ENCODE results near the gene VPS8.
"Not testable (repeated sequence)": the region's sequence is repeated elsewhere in the genome, so short reads cannot be mapped to it uniquely, and the experiment has no call there.

Gene VPS8

DNA sequence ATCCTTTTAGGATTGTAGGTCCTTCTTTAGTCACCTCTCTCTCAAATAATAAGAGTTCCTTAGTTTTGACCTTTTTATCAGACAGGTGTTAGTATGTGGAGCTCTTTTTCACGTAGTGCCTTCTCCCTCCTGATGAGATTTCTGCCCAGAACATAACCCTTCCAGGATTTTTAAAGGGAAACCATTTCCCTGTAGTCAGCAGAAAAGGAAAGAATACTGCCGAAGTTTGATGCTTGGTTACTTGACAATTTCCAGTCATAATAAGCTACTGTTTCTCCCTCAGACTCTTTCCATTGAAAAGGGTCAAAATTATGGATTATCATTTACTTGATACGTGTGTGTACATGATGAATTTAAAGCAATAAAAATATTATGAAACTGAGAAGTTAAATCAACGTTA, 73.1 kb downstream of the VPS8 start:
- H3K4me3 ChIP-seq (ENCODE audit: low read depth, low read length) = no peak overlapping the region
- TF ChIP-seq, protein P1, sequence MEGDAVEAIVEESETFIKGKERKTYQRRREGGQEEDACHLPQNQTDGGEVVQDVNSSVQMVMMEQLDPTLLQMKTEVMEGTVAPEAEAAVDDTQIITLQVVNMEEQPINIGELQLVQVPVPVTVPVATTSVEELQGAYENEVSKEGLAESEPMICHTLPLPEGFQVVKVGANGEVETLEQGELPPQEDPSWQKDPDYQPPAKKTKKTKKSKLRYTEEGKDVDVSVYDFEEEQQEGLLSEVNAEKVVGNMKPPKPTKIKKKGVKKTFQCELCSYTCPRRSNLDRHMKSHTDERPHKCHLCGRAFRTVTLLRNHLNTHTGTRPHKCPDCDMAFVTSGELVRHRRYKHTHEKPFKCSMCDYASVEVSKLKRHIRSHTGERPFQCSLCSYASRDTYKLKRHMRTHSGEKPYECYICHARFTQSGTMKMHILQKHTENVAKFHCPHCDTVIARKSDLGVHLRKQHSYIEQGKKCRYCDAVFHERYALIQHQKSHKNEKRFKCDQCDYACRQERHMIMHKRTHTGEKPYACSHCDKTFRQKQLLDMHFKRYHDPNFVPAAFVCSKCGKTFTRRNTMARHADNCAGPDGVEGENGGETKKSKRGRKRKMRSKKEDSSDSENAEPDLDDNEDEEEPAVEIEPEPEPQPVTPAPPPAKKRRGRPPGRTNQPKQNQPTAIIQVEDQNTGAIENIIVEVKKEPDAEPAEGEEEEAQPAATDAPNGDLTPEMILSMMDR (IDR thresholded peaks at IDR 0.05; ENCODE audit: low read depth, low read length) = no peak

DNA sequence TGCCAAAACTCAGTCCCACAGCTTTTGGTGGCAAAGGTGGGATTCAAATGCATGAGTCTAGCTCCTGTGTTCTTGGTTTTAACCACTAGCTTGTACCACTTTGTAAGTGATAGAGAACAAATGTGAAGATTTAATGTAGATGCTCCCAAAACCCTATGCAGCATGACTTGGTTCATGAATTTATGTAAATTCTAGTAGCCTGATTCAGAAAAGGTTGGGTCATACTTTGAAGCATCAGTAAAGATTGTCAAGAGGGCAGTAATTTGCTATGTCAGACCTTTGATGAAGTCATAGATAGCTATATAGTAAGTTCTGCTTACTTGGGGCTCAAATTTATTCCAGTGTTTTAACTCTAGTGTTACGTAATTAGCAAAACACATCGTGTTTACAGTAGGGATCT, 75.6 kb downstream of the VPS8 start:
- TF ChIP-seq, protein P1 (IDR thresholded peaks at IDR 0.05; ENCODE audit: low read depth, low read length) = no peak
- H3K4me3 ChIP-seq (ENCODE audit: low read depth, low read length) = no peak overlapping the region

DNA sequence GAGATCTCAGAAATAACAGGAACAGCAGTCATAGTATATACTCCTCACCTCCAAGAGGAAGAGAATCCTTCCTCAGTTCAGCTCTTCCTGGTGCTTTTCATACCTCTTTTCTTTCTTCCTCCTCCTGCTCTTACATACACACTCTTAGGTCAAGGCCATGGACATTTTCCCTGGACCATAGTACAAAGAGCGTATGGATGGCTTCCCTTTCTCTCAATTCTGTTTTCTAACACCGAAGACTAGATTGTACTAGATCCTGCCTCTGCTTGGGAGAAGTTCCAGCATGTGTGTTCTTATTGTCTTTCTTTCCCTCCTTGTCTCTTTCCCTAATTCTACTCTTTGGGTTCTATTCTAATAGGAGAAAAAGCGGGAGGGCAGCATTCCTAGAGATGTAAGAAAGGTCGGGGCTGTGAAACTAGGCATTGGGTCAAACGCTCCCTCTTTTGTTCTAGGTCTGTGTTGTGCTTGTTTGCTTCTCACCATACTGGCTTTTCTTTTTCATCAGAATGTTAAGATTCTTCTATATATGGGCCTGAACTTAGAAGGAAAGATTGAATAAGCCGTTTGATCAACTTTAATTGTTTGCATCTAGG, 77.4 kb downstream of the VPS8 start:
- TF ChIP-seq, protein P1 (IDR thresholded peaks at IDR 0.05; ENCODE audit: low read depth, low read length) = no peak
- no peak overlapping the region for H3K4me3 ChIP-seq (ENCODE audit: low read depth, low read length)

DNA sequence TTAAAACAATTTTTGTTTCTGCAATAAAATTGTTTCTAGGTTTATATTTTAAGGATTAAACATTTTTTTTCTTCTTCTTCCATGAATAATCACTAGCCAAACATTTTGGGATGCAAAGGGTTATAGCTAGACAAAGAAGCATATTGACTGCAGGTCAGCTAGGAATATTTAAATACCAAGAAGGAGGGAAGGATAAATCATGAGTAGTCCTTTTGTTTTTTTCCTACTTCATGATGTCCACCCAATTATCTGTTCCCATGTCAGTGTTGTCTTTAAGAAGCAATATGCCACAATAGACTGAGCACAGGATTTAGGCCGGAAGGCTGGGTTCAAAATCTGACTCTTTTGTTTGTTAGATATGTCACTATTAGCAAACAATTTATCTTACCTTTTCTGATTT, 82.1 kb downstream of the VPS8 start:
- H3K4me3 ChIP-seq (ENCODE audit: low read depth, low read length) = no peak overlapping the region
- TF ChIP-seq, protein P1 (IDR thresholded peaks at IDR 0.05; ENCODE audit: low read depth, low read length) = no peak

DNA sequence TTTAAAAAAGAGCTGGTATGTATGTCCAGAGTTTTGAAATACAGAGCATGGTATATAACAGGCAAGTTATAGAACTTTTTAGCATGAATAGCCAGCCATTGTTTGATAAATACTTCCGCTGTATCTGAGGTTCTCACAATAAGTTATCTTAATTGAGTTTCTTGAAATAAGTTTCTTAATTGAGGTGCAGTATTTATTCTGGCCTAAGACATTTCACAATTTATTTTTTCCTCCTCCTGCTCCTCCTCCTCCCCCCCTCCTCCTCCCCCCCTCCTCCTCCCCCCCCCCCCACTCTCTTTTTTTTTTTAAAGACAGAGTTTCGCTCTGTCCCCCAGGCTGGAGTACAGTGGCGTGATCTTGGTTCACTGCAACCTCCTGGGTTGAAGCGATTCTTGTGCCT, 83.4 kb downstream of the VPS8 start:
- H3K4me3 ChIP-seq (ENCODE audit: low read depth, low read length) = no peak overlapping the region
- TF ChIP-seq, protein P1 (IDR thresholded peaks at IDR 0.05; ENCODE audit: low read depth, low read length) = no peak

DNA sequence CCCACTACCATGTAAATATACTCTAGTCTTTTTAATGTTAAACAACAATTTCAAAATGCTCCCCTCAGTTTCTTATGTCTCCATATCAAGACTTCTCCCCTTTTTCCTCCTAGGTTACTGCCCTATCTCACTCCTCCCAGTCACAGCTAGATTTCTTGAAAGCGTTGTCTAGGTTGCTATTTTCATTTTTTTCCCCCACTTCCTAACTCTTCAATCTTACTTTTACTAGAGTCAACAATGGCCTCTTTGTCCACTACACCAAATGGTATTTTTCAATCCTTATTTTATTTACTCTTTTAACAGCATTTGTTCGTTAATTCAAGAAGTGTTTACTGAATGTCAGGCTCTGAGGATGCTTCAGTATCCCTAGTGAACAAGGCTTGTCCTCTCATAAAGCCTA, 84.4 kb downstream of the VPS8 start:
- no peak overlapping the region for H3K4me3 ChIP-seq (ENCODE audit: low read depth, low read length)
- TF ChIP-seq, protein P1 (IDR thresholded peaks at IDR 0.05; ENCODE audit: low read depth, low read length) = no peak

DNA sequence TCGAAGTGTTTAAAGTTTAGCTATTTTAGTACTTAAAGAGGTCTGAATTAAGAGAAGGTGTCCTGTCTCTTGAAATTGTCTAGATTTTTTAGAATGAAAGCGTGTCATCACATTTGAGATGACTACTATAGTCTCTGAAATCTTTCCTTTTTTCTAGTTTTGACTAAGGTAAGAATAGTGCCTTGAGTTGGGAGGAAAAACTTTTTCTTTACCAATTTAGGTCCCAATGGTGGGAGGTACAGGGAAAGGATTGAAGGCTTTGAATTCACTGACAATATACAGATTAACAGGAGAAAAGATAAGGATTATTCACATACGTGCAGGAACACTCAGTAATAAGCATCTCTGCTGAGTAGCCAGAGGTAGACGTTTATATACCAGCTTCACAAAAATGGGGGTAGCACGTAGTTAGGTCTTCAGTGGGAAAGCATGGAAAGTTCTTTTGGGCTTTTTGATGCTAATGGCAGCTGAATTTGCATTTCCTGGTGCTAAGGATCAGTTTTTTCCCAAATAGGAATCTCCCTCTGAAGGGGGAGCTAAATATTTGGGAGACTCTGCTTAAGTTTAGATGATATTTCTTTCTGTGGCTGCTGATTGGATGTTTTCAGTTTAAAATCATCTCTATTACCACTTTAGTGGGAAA, 88.1 kb downstream of the VPS8 start:
- H3K4me3 ChIP-seq (ENCODE audit: low read depth, low read length) = no peak overlapping the region
- TF ChIP-seq, protein P1 (IDR thresholded peaks at IDR 0.05; ENCODE audit: low read depth, low read length) = no peak

DNA sequence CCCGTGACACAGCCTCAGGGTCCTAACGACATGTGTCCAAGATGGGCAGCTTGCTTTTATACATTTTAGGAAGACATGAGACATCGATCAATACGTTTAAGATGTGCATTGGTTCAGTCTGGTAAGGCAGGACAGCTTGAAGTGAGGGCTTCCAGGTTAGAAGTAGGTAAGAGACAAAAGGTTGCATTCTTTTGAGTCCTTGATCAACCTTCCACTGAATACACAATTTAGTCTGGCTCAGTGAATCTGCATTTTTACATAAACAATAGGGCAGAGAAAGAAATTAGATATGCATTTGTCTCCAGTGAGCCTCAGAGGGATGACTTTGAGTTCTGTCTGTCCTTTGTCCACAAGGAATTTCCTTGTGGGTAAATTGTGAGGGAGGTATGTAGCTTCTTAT, 95.1 kb downstream of the VPS8 start:
- H3K4me3 ChIP-seq (ENCODE audit: low read depth, low read length) = not testable (repeated sequence)

Measured in WI38 (cell line).